ENCODE measurements around the gene ARSI.

GRCh38 chr5:150278046-150278730 lies 24.5 kb downstream of the ARSI start:
- no peak for TF ChIP-seq POLR2AphosphoS5 (IDR thresholded peaks at IDR 0.05; ENCODE audit: low read depth, low read length)
- TF ChIP-seq POLR2A (IDR thresholded peaks at IDR 0.05; ENCODE audit: low read depth, low read length) = no peak
- TF ChIP-seq TAF1 (IDR thresholded peaks at IDR 0.05; ENCODE audit: low read depth, low read length) = no peak
- no peak for TF ChIP-seq SPI1 (IDR thresholded peaks at IDR 0.05; ENCODE audit: low read depth, low read length)

Data from GM12891 (cell line).